KBM-7 (cell line): Measurements from ENCODE around the gene UBTD1.
A peak's percentile ranks its signal among the peaks of the same experiment; 100 is the strongest.
"Not testable (repeated sequence)": the region's sequence is repeated elsewhere in the genome, so short reads cannot be mapped to it uniquely, and the experiment has no call there.

Experiments used
- DNase-seq: peaks from one replicate; pipeline ENCODE4 v3.0.0-alpha.2; 2015
- in situ Hi-C: fragments of 300-500 bp; cut with MboI; formaldehyde crosslinking; loops from 2 replicates; pipeline ENCODE4 v1.14.3; 2020; ENCODE audit warnings: low sequenced_read_pairs, low pct_unique_long_range_greater_than_20kb, mixed read lengths

UBTD1 gene

DNA sequence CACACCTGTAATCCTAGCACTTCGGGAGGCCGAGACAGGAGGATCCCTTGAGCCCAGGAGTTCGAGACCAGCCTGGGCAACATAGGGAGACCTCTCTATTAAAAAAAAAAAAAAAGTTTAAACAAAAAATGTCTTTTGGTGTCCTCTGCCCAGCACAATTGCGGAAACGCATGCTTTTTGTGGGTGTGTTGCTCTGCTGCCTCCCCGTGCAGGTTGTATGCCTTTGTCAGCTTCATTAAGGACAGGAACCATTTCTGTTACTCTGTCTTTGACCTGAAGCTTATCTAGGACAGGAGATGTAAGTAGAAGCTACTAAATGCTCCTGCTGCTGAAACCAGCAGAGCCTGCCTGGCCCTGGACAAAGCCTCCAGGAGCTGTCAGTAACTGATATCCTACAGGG is 52.5 kb downstream of the UBTD1 start:
- in situ Hi-C loops = no loop called here
- DNase-seq = no peak

GRCh38 chr10:97553575-97554031 is 54.9 kb downstream of the UBTD1 start:
- DNase-seq = peak; percentile 77
- in situ Hi-C loops = no loop called here

DNA sequence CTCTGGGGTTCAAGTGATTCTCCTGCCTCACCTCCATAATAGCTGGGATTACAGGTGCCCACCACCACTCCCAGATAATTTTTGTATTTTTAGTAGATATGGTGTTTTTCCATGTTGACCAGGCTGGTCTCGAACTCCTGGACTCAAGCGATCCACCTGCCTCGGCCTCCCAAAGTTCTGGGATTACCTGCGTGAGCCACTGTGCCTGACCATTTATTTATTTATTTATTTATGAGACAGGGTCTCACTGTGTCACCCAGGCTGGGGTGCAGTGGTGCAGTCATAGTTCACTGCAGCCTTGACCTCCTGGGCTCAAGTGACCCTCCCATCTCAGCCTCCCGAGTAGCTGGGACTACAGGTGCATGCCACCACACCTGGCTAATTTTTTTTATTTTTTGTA is 55.6 kb downstream of the UBTD1 start:
- in situ Hi-C loops, DNase-seq: not testable (repeated sequence)

DNA sequence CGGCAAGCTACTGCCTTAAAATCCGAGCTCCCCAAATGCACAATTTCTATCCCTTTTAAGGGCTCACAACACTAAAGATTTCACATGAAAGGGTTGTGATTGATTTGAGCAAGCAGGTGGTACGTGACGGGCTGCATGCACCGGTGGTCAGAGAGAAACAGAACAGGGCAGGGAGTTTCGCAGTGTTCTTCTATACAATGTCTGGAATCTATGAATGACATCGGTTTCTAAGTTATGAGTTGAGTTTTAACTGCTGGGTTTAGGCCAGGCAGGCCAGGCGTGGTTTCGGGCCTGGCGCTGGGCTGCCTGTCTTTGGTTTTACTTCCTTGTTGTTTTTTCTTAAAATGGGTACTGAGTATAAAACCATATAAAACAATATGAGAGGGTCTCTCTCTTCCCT is 56.8 kb downstream of the UBTD1 start:
- in situ Hi-C loops, DNase-seq: not testable (repeated sequence)

GRCh38 chr10:97560731-97561381 is 62.1 kb downstream of the UBTD1 start:
- in situ Hi-C loops, DNase-seq: not testable (repeated sequence)

GRCh38 chr10:97561386-97562077 is 62.8 kb downstream of the UBTD1 start:
- in situ Hi-C loops, DNase-seq: not testable (repeated sequence)

- DNase-seq, in situ Hi-C loops: not testable (repeated sequence)
These were observed 63.6 kb downstream of the UBTD1 start for GRCh38 chr10:97562329-97562728.

DNA sequence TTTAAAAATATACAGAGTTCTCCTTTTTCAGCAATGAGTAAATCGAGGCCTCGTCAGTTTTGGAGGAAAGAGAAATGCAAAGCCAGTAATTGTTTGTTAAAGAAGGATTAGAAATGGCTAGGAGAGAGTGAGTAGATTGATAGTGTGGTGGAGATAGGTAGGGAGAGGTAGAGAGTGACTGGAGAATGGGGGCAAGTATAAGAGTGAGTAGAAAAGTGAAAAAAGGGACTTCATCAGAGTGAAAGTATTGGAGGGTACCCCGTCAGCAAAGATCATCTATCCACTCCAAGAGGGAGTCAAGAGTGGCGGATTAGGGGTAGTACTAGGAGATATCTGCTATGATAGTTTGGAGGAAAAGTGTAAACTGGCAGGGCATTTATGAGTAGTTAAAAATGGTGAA is 64.6 kb downstream of the UBTD1 start:
- in situ Hi-C loops = no loop called here
- DNase-seq = no peak

DNA sequence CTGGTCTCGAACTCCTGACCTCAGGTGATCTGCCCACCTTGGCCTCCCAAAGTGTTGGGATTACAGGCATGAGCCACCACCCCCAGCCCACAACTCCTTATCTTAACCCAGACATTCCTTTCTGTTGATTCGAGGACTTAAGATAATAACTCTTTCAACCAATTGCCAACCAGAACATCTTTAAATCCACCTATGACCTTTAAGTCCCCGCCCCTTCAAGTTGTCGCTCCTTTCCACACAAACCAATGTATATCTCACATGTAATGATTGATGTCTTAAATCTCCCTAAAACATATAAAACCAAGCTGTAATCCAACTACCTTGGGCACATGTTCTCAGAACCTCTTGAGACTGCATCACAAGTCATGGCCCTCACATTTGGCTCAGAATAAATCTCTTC is 66.1 kb downstream of the UBTD1 start:
- in situ Hi-C loops = no loop called here
- DNase-seq = no peak

GRCh38 chr10:97566336-97566996 is 67.7 kb downstream of the UBTD1 start:
- no peak for DNase-seq
- in situ Hi-C loops = no loop called here

DNA sequence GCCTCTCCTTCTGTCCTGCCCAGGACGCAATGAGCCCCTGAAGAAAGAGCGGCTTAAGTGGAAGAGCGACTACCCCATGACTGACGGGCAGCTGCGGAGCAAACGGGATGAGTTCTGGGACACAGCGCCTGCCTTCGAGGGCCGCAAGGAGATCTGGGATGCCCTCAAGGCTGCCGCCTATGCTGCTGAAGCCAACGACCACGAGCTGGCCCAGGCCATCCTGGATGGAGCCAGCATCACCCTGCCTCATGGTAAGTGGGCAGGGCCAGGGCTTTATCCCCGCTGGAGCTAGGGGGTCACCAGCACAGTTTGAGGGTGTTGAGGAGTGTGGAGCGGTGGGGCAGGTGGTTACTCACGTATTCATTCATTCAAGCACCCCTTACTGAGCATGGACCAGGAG is 69.2 kb downstream of the UBTD1 start:
- in situ Hi-C loops = no loop called here
- DNase-seq = no peak

DNA sequence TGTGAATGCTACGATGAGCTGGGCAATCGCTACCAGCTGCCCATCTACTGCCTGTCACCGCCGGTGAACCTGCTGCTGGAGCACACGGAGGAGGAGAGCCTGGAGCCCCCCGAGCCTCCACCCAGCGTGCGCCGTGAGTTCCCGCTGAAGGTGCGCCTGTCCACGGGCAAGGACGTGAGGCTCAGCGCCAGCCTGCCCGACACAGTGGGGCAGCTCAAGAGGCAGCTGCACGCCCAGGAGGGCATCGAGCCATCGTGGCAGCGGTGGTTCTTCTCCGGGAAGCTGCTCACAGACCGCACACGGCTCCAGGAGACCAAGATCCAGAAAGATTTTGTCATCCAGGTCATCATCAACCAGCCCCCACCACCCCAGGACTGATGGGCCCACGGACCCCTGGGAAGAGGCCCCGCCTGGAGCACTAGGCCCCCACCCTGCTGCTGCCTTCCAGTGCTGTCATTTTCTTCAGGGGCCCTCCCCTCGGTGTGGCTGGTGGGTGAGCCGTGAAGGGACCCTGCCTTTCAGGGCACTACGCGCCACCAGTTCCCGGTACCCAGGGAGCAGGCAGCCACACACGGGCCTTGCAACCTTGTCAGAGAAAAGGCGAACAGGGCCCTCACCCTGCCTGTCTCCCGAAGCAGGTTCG is 71.5 kb downstream of the UBTD1 start:
- in situ Hi-C loops = no loop called here

DNA sequence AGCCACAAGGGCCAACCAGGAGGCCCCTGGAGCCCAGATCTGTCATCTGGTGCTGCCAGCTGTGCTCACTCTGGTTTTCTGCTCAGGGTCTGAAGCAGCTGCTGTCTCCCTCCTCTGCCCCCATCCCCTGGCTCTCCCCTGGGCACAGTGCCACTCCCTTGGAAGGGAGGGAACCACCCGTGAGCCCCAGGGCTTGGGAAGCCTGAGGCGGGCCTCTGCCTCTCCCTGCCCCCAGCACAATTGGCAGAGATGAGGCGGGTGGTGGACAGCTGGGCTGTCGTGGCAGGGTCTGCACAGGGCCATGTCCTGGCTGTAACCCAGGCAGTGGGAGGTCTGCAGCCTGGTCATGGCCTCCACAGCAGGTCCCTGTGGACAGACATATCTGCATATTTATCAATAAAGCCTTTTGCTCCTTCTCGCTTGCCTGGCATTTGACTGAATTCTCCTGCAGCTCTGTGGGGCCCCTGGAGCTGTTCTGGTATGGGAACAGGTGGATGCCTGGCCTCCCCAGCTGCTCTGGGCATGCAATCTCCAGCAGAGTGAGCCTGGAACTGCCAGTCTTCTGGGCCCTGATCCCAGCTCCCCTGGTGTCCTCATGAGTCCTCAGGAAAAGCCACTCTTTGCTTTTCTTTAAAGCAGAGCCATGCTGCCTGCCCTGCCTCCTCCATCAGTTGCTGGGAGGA is 72.2 kb downstream of the UBTD1 start:
- in situ Hi-C loops = no loop called here
- DNase-seq = no peak

More for the DNA sequence above, 71.5 kb downstream of the UBTD1 start:
- DNase-seq = no peak

DNA sequence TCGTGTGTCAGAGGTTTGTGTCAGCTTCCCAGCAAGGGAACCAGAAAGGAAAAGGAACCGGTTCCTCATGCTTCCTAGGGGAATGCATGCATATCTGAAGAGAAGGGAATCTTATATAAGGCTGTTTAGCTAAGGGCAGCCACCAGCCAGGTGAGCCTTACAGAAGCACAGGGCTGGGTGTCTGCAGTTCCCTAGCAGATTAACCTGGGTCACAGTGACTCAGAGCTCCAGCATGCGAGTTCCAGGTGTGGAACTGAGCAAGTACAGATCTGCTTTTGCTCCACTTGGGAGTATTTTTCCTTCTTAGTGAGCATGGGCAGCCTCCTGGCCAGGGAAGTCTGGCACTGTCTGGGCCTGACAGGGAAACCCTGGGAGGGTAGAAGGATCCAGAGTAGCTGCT is 72.9 kb downstream of the UBTD1 start:
- in situ Hi-C loops = no loop called here
- DNase-seq = no peak

GRCh38 chr10:97572214-97572989 is 73.7 kb downstream of the UBTD1 start, which contains the start of gene ANKRD2:
TSS of gene ANKRD2 (plus strand) at chr10:97572779. CDS start at chr10:97572789, 10 bp downstream.
- in situ Hi-C loops = no loop called here
- peak; percentile 63 for DNase-seq

DNA sequence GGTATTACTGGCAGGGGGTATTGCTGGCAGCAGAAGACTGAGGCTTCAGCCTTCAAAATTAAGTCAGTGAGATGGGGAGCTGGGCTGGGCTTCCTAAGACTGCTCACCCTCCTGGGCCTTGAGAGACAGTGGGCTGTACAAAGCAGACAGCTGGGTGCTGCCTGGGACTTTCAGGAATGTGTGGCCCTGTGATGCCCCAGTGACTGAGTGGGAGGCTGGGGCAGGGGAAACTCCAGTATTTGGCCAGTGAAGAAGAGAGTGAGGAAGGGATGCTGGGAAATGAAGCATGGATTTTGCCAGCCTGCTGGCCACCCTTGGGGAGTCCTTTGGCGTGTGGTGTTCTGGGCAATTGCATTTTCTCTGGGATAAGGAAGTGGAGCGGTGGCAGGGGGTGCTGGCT is 74.3 kb downstream of the UBTD1 start:
- in situ Hi-C loops = no loop called here
- no peak for DNase-seq

DNA sequence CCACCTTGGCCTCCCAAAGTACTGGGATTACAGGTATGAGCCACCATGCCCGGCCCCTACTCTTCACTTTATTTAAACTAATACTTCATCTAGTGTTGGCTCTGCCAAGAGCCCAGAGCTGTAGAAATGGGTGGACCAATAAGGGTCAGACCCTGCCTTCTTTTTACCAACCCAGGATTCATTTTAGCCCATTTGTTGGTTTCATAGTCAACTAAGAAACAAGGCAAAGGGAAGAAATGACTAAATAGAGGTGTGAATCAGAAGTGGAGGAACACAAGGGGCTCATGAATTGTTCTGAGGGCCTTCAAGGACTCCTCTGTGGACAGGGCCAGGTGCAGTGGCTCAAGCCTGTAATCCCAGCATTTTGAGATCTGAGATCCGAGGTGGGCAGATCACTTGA is 74.9 kb downstream of the UBTD1 start:
- DNase-seq = no peak
- in situ Hi-C loops = no loop called here

- in situ Hi-C loops = no loop called here
- no peak for DNase-seq
These were observed 75.8 kb downstream of the UBTD1 start for GRCh38 chr10:97574374-97575126.
